Karpas-422 (cell line): ENCODE results near the gene ZNF154. TPM values are rescaled to one million over a fixed set of nuclear protein-coding genes. Genes with fewer than 3 reads are reported as not detected.

Experiments
- DNase-seq: peaks from one replicate; pipeline ENCODE4 v3.0.0-alpha.2; 2015
- H2AFZ ChIP-seq: fragments of 200-600 bp; sonication (generic); 2 replicates; pipeline ENCODE4 v1.6.1; 2014; ENCODE audit warnings: antibody characterized with exemption, low read length, mixed read lengths
- H3K27ac ChIP-seq: fragments of 200-600 bp; sonication (generic); 2 replicates; pipeline ENCODE4 v1.5.1; 2014; ENCODE audit warnings: mild to moderate bottlenecking, low read length, moderate library complexity
- H3K27me3 ChIP-seq: fragments of 200-600 bp; sonication (generic); 2 replicates; pipeline ENCODE4 v1.6.1; 2014; ENCODE audit warnings: low read length, mixed read lengths
- H3K36me3 ChIP-seq: fragments of 200-600 bp; sonication (generic); 2 replicates; pipeline ENCODE4 v1.6.1; 2014; ENCODE audit warnings: low read length, mixed read lengths; ENCODE audit not compliant: insufficient read depth
- H3K4me1 ChIP-seq: fragments of 200-600 bp; sonication (generic); 2 replicates; pipeline ENCODE4 v1.6.1; 2014; ENCODE audit warnings: mild to moderate bottlenecking, low read length, mixed read lengths
- H3K4me2 ChIP-seq: fragments of 200-600 bp; sonication (generic); 2 replicates; pipeline ENCODE4 v1.6.1; 2014; ENCODE audit warnings: low read length, low read depth, mild to moderate bottlenecking; ENCODE audit not compliant: poor library complexity, severe bottlenecking
- H3K4me3 ChIP-seq: fragments of 200-600 bp; sonication (generic); 2 replicates; pipeline ENCODE4 v1.5.1; 2014; ENCODE audit warnings: mild to moderate bottlenecking, antibody characterized with exemption, low read length, mixed read lengths
- H3K79me2 ChIP-seq: fragments of 200-600 bp; sonication (generic); 2 replicates; pipeline ENCODE4 v1.6.1; 2014; ENCODE audit warnings: mild to moderate bottlenecking, low read length, mixed read lengths
- H3K9ac ChIP-seq: fragments of 200-600 bp; sonication (generic); 2 replicates; pipeline ENCODE4 v1.6.0; 2014; ENCODE audit warnings: low read length
- H3K9me2 ChIP-seq: fragments of 200-600 bp; sonication (generic), shearing (Covaris generic); replicated peaks from 2 replicates; pipeline ENCODE4 v1.6.0; 2014; ENCODE audit warnings: mild to moderate bottlenecking, low read length, moderate library complexity; ENCODE audit not compliant: insufficient read depth
- H3K9me3 ChIP-seq: fragments of 300-700, 200-600 bp; sonication (generic); 2 replicates; pipeline ENCODE4 v1.6.1; 2014; ENCODE audit warnings: low read length, mixed read lengths
- H4K20me1 ChIP-seq: fragments of 200-600 bp; sonication (generic); 2 replicates; pipeline ENCODE4 v1.6.1; 2014; ENCODE audit warnings: mild to moderate bottlenecking, antibody characterized with exemption, low read length, low read depth; ENCODE audit not compliant: insufficient read depth
- total RNA-seq: library from RNA; depleted of rRNA; stranded (reverse); fragments of >200 nt; shearing (Covaris generic); gene quantifications from 2 replicates; pipeline ENCODE4 v1.2.3, GENCODE V29; 2014; ENCODE audit warnings: low replicate concordance; rRNA removed

Gene ZNF154
- total RNA-seq, result 0.11 TPM in 1 of 2 replicates, not detected in the other

DNA sequence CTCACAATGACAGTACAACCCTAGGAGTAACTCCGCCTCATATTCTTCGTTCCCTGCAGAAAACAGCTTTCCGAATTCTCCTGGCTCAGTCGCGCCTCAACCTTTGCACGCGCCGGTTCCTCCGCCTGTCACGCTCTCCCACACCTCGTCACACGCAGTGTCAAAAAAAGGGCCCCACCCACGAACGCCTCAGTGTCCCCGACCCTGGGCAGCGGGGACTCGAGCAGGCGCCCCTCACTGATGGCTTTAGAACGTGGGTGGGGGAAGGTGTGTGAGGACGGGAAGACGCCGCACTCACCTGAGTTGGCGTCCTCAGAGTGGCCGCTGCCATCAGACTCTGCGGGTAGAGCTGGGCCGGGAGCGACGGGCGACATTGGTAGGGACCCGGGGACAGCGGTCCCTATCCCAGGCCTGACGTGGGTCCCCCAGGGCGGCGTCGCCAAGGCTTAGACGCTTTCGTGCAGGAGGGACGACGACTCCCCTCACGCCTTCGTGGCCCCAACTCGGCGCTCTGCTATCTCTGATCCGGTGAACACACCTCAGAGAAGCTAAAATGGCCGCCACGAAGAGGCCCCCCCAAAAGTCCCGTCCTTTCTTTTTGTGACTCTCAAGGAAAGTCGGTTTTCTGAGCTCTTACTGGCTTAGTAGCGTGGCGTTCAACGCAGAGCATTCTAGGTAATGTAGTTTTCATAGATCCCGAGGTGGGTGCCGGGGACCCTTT is at the start of gene ZNF154:
Gene ZNF154 (minus strand): TSS at position 564 of the 721 bp plus-strand sequence. CDS start 233 bp downstream, at position 331.
- Histone ChIP-seq H2AFZ (no peak within 1 kb of the TSS), H3K4me3 (no peak within 1 kb of the TSS), H3K9me3 (peaks cover 34% of the 10 kb centered on the region), H3K36me3 (peaks cover 2% of the 10 kb centered on the region; the same call in 1 of the 2 replicates), H4K20me1 (no peaks in the 10 kb centered on the region), H3K79me2 (no peaks in the 10 kb centered on the region), H3K4me1 (no peaks in the 10 kb centered on the region), H3K9ac (no peak within 1 kb of the TSS), H3K27ac (no peak within 1 kb of the TSS), H3K27me3 (no peaks in the 10 kb centered on the region), H3K4me2 (no peak within 1 kb of the TSS), H3K9me2 (no peaks in the 10 kb centered on the region)
- DNase-seq, result no peak

DNA sequence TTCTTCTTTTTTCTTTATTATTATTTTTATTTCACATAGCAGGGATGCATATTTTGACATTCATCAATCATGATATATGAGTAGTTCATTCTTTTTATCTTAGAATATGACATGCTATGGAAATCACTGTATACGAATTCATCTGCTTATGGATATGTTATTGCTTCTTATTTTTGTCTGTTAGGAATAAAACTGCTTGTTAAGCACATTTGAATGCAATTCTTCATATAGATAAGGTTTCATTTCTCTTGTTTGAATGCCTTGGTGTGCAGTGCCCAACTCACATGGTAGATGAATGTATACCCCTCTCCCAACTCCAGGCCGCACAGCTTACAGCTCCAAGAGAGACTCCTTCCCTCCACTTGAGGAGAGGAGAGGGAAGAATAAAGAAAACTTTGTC is 48.9 kb upstream of the ZNF154 start:
- Histone ChIP-seq H3K9me3 (peaks cover 34% of the 10 kb centered on the region), H2AFZ (no peak overlapping the region), H3K9me2 (no peaks in the 10 kb centered on the region), H3K79me2 (peaks cover 7% of the 10 kb centered on the region; the same call in 1 of the 2 replicates), H3K9ac (no peak overlapping the region), H3K4me1 (no peaks in the 10 kb centered on the region), H3K27ac (no peak overlapping the region), H3K36me3 (peaks cover 66% of the 10 kb centered on the region), H3K27me3 (no peaks in the 10 kb centered on the region), H3K4me2 (no peak overlapping the region), H3K4me3 (no peak overlapping the region), H4K20me1 (no peaks in the 10 kb centered on the region)
- no peak for DNase-seq

DNA sequence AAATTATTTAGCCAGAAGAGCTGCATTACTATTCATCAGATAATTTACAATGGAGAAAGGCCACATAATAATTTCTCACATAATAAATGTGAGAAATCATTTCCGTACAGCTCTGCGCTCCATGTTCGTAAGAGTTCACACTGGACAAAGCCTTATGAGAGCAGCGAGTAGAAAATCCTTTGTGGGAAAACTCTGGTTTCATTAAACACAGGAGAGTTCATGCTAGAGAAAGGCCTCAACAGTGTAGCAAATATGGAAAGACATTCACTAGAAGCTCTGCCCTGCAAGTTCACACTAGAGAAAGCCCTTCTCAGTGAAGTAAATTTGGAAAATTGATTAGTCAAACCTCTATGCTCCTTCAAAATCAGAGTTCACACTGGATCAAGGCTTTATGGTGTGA is 46.0 kb upstream of the ZNF154 start:
- Histone ChIP-seq H3K4me1 (no peaks in the 10 kb centered on the region), H3K79me2 (peaks cover 25% of the 10 kb centered on the region), H3K4me3 (no peak overlapping the region)

DNA sequence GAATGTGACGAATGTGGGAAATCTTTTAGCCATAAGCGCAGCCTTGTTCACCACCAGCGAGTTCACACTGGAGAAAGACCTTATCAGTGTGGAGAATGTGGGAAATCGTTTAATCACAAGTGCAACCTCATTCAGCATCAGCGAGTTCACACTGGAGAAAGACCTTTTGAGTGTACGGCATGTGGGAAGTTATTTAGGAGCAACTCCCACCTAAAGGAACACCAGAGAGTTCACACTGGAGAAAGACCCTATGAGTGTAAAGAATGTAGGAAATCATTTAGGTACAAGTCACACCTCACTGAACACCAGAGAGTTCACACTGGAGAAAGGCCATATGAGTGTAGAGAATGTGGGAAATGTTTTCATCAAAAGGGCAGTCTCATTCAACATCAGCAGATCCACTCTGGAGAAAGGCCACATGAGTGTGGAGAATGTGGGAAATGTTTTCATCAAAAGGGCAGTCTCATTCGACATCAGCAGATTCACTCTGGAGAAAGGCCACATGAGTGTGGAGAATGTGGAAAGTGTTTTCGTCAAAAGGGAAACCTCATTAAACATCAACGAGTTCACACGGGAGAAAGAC is 45.2 kb upstream of the ZNF154 start:
- no peak overlapping the region for H3K4me3 ChIP-seq

More for the DNA sequence above, 46.0 kb upstream of the ZNF154 start:
- Histone ChIP-seq H3K4me2 (no peak overlapping the region), H2AFZ (no peak overlapping the region), H3K9me2 (no peaks in the 10 kb centered on the region), H3K27ac (no peak overlapping the region), H3K36me3 (peaks cover 89% of the 10 kb centered on the region), H3K9me3 (peaks cover 57% of the 10 kb centered on the region), H3K27me3 (no peaks in the 10 kb centered on the region), H4K20me1 (no peaks in the 10 kb centered on the region), H3K9ac (no peak overlapping the region)
- DNase-seq, result no peak

DNA sequence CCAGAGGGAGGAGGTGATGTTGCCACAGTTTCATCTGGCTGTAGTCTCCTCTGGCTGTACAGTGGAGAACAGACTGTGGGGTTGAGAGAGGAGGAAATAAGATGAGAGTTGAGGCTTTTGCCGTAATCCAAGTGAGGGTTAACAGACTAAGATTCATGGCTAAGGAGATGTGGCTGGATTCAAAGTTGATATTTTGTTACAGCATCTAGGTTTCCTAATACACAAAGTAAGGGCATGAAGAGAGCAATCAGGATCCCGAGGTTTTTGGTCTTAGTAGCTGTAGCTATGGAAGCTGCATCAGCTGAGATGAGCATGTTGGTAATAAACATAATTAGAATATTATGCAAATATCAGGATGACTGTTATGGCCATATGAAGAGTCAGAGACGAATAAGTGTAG is 39.0 kb upstream of the ZNF154 start:
- Histone ChIP-seq H3K4me2 (peak overlapping the region; percentile 97), H3K9ac (no peak overlapping the region), H4K20me1 (no peaks in the 10 kb centered on the region), H2AFZ (no peak overlapping the region), H3K27me3 (no peaks in the 10 kb centered on the region), H3K27ac (no peak overlapping the region), H3K79me2 (peaks cover 51% of the 10 kb centered on the region), H3K9me2 (no peaks in the 10 kb centered on the region; the same call in 1 of the 2 replicates), H3K36me3 (peaks cover 58% of the 10 kb centered on the region), H3K9me3 (peaks cover 55% of the 10 kb centered on the region), H3K4me3 (peak overlapping the region; percentile 93), H3K4me1 (peaks cover 11% of the 10 kb centered on the region)
- DNase-seq, result no peak

More for the DNA sequence above, 45.2 kb upstream of the ZNF154 start:
- DNase-seq, result no peak
- Histone ChIP-seq H3K36me3 (peaks cover 92% of the 10 kb centered on the region), H3K9me3 (peaks cover 65% of the 10 kb centered on the region), H3K27me3 (no peaks in the 10 kb centered on the region), H3K4me2 (no peak overlapping the region), H4K20me1 (no peaks in the 10 kb centered on the region), H3K9me2 (no peaks in the 10 kb centered on the region), H3K9ac (no peak overlapping the region), H3K27ac (no peak overlapping the region), H2AFZ (no peak overlapping the region), H3K4me1 (no peaks in the 10 kb centered on the region), H3K79me2 (peaks cover 33% of the 10 kb centered on the region)

DNA sequence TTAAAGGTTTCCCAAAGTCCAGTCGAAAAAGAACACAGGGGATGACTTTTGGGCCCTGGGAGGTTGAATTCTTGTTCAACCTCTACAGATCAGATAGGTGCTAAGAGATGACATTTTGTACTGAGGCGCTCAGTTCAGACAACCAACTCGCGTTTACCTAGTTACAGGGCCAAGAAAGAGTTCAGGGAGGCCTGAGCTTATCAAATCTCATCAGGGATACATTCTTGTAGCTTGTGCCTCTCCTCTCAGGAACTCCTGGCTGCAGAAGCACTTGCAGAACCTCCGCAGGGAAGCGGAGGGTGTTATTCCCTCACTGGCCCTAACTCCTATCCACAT is 38.4 kb upstream of the ZNF154 start:
- Histone ChIP-seq H2AFZ (no peak overlapping the region), H3K79me2 (peaks cover 51% of the 10 kb centered on the region), H3K9ac (peak overlapping the region; percentile 92), H4K20me1 (no peaks in the 10 kb centered on the region), H3K27ac (peak overlapping the region; percentile 53), H3K36me3 (peaks cover 52% of the 10 kb centered on the region), H3K9me2 (no peaks in the 10 kb centered on the region; the same call in 1 of the 2 replicates), H3K4me2 (peak overlapping the region; percentile 97), H3K4me3 (peak overlapping the region; percentile 93), H3K4me1 (peaks cover 11% of the 10 kb centered on the region), H3K27me3 (no peaks in the 10 kb centered on the region), H3K9me3 (peaks cover 49% of the 10 kb centered on the region)
- peak; percentile 64 for DNase-seq

DNA sequence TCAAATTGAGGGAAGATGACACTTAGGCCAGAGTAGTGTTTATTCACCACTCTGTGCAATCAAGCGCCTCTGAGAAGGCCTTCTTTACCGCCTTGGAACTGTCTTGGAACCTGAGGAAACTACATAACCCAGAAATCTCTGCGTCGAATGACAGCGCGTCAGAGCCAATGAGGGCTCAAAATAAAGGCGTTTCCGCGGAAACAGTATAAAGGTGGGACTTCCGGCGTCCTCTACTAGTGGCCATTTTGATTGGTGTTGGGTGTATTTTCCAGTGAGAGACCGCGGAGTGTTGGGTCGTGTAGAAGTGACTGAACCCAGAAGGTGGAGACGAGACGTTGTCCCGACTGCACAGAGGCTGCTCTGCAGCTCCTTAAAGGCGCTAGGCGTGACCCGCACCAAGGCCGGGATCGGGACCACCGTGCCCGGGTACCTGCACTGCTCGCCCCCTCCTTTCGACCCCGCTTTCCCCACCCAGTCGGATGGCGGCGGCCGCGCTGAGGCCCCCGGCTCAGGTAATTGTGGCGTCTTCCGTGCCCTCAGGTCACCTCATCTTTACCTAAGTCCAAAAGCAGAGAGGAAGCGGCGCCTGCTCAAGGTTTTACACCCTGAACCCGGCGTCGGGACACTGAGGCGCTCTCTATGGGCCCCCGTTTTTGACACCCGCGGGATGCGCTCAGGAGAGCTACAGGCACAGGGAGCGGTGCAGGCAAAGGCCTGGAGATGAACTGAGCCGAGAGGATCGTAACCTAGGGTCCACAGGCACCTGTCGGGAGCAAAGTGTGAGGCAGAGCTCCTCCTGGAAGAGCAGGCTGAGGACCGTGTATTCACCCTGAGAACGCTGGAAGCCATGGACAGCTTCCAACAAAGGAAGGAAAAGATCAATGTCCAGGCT is 37.8 kb upstream of the ZNF154 start, which contains the start of gene ZNF776:
Gene ZNF776 (plus strand): TSS at position 236 of the 892 bp plus-strand sequence. CDS start 244 bp downstream, at position 480.
- H3K9me3 ChIP-seq, result peaks cover 44% of the 10 kb centered on the region

More for the DNA sequence above, 37.8 kb upstream of the ZNF154 start, which contains the start of gene ZNF776:
- H3K4me2 ChIP-seq, result peak within 1 kb of the TSS; percentile 97
- peaks cover 11% of the 10 kb centered on the region for H3K4me1 ChIP-seq
- peak; percentile 99 for DNase-seq
- H4K20me1 ChIP-seq, result no peaks in the 10 kb centered on the region
- H3K27ac ChIP-seq, result peak within 1 kb of the TSS; percentile 53
- H2AFZ ChIP-seq, result peak within 1 kb of the TSS; percentile 94
- peak within 1 kb of the TSS; percentile 93 for H3K4me3 ChIP-seq
- no peaks in the 10 kb centered on the region; the same call in 1 of the 2 replicates for H3K9me2 ChIP-seq
- H3K27me3 ChIP-seq, result no peaks in the 10 kb centered on the region
- H3K36me3 ChIP-seq, result peaks cover 46% of the 10 kb centered on the region
- peaks cover 46% of the 10 kb centered on the region for H3K79me2 ChIP-seq
- H3K9ac ChIP-seq, result peak within 1 kb of the TSS; percentile 92
